D721Med (cell line): Measurements from ENCODE around the gene MATCAP1.

Experiments
- DNase-seq: peaks from one replicate; pipeline ENCODE4 v3.0.0; 2011; ENCODE audit warnings: low spot score; ENCODE audit not compliant: insufficient read length
- FAIRE-seq: peaks from 2 replicates; lab custom pipeline; 2011; peaks lifted over from hg19 to GRCh38; lab: Jason Lieb, UNC
- TF ChIP-seq, protein P1 (sequence below): IDR thresholded peaks from 2 replicates; pipeline ENCODE4 v1.5.1; 2012; ENCODE audit warnings: mild to moderate bottlenecking, control low read depth; ENCODE audit not compliant: insufficient read depth; ENCODE audit errors: missing control alignments

The MATCAP1 gene

DNA sequence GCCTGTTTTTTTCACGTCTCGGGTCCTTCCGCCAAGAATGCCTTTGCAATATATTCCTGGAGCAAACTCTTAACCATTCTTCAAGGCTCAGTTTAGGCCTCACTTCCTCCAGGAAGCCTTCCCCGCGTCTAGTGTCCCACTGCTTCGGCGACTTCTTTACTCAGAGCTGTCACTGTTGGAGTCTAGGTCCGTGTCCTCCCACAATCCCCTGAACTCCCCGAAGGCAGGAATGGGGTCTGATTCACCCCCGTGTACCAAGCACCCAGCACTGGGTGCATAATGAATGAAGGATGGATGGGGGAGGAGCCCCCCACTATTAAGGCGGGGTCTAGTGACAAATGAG lies 508 bp downstream of the MATCAP1 start:
- no peak for FAIRE-seq
- no peak for DNase-seq
- TF ChIP-seq, protein P1, sequence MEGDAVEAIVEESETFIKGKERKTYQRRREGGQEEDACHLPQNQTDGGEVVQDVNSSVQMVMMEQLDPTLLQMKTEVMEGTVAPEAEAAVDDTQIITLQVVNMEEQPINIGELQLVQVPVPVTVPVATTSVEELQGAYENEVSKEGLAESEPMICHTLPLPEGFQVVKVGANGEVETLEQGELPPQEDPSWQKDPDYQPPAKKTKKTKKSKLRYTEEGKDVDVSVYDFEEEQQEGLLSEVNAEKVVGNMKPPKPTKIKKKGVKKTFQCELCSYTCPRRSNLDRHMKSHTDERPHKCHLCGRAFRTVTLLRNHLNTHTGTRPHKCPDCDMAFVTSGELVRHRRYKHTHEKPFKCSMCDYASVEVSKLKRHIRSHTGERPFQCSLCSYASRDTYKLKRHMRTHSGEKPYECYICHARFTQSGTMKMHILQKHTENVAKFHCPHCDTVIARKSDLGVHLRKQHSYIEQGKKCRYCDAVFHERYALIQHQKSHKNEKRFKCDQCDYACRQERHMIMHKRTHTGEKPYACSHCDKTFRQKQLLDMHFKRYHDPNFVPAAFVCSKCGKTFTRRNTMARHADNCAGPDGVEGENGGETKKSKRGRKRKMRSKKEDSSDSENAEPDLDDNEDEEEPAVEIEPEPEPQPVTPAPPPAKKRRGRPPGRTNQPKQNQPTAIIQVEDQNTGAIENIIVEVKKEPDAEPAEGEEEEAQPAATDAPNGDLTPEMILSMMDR, result no peak

DNA sequence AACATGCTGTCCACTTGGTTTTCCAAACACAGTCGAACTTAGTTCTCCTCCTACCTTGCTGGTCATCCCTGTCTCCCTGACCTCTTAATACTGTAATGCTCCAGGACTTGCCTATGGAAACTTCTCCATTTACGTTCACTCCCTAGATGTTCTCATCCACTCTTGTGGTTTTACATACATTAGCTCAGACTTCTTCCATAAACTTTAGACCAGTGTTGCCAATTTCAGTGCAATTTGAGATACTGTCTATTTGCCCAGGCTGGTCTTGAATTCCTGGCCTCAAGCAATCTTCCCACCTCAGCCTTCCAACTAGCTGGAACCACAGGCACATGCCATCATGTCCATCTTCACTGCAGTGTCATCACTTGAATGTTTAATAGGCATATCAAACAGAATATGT lies 1.5 kb downstream of the MATCAP1 start:
- TF ChIP-seq, protein P1, result no peak
- DNase-seq (no peak), FAIRE-seq (no peak)

DNA sequence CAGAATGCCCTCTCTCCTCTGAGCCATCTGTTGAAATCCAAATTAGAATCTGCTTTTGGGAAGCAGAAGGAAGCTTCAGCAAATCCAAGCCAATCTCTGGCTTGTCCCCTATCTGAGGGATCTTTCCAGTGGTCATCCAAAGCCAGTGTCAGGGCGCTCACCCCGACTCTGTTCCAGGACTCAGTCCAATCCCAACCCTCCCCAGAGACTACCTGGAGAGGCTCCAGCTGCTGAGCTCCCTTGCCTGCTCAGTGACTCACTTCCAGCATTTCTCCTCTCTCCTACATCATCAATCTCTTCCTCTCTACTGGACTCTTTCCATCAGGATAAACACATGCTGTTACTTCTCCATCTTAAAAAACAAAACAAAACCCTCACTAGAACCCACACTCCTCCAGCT lies 2.4 kb downstream of the MATCAP1 start:
- DNase-seq (no peak), FAIRE-seq (no peak)

DNA sequence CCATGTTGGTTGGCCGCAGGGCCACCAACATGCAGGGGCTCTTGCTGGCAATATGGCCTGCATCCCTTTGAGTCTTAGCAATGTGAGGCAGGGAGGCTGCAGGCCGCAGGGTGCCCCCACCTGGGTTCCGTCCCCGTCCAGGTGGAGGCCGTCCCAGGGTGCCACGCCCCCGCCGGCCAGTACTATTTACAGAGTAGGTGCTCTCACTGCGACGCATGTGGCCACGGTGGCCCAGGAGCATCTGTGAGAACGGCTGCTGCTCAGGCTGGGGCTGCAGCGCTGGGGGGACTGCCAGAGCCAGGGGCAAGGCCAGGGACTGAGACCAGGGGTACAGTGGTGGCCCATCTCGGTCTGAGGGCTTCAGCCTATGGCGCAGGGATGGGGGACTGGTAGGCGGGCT lies 3.6 kb downstream of the MATCAP1 start:
- TF ChIP-seq, protein P1, result no peak
- FAIRE-seq (no peak), DNase-seq (no peak)

More for the DNA sequence above, 2.4 kb downstream of the MATCAP1 start:
- TF ChIP-seq, protein P1, result no peak

DNA sequence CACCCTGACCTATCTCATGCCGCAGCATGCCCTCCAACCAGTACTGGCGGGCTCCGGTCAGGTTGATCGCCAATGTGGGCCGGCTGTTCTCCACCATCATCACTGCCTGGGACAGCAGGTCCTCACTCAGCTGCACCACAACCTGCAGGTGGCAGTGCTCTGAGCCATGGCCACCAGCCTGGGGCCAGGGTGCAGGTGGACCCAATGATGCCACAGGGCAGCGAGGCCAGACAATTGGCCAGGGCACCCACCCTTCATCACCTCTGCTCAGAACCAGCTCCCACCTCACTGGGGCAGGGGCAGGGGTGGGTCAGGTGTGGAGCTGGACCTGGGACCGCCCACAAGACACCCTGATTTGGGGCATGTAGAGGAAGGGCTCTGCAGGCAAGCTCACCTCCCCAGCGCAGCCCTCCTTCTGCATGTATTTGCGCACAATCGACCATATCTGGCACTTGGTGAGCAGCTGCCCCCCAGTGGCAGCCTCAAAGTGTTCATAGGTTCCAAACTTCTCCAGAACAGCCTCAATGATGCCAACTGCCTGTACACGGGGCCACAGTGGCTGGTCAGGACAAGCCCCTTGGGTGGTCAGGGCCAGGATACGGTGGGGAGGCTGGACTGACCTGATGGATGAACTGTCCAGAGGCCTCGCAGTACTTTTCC lies 4.2 kb downstream of the MATCAP1 start:
- FAIRE-seq (no peak), DNase-seq (no peak)
- TF ChIP-seq, protein P1, result peak; percentile 18

DNA sequence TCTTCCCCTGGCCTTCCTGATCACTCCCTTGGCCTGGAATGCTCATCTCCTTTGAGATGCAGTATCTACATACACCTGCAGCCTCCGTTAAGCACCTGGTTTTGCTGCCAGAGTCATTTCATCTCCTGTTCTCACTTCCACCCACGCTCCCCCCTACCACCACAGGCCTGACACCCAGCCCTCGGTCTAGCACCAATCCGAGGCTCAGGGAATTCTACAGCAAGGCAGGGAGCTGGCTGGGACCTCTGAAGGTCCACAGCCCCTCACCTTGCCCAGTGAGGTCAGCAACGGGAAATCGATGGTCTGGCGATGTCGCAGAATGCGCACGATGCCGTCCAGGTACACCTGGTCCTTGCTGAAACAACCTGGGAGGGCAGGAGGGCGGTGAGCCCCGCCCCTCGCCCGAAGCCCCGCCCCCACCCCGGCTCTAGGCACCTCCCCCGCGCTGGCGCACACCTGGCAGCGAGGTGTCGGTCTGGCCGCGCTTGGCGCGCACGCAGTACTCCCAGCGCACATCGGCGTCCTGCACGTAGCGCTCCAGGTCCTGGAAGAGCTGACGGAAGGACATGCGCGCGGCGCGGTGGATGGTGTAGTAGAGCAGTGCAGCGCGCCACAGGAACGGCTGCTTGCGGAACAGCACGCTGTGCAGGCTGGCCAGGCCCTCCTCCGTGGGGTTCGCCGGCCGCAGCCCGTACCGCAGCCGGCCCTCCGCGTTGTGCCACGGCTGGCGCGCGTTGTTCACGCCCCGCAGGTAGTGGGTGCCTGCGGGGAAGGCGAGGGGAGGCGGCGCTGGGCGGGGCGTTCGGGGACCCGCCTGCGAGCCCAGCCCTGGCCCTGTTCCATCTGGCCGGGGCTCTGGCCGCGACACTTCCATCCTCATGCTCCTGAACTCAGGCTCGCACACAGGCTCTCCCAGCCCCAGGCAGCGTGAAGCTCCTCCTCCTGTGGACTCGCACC lies 5.7 kb downstream of the MATCAP1 start:
- FAIRE-seq, result no peak
- TF ChIP-seq, protein P1, result no peak
- DNase-seq, result no peak

DNA sequence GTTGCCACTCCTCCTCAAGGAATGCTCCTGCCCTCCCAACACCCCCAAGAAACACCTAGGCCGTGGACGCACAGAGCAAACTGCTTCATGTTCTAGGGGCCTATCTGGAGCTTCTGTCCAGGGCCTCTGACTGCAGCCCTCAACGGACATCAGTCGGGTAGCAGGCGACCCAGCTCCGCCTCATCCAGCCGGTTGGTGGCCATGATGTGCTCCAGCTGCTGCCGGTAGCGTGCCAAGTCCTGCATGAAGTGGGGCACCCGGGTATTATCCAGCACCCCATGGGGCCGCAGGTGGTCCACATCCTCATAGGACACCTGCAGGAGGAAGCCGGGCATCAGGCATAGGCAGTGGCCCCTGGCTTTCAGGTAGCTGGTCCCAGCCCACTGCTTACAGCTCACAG lies 7.1 kb downstream of the MATCAP1 start:
- TF ChIP-seq, protein P1, result no peak
- no peak for DNase-seq
- no peak for FAIRE-seq
